Right lobe of liver (tissue), 4 donors: ENCODE data around the gene RAD17.

Experiments used
- POLR2A ChIP-seq: fragments of 450-650 bp; IDR thresholded peaks from one replicate; pipeline ENCODE4 v1.6.1; 2017; ENCODE audit warnings: antibody characterized with exemption, mild to moderate bottlenecking
- TF ChIP-seq, protein P1 (sequence below), 4 donors: fragments of 200-600 bp in 3 of 4; fragments of 450-650 bp in 1 of 4; IDR thresholded peaks; one replicate each; pipeline versions ENCODE4 v1.5.1 to v1.8.0; 2016 to 2022; ENCODE audit warnings: antibody characterized with exemption in 4 of 4, mild to moderate bottlenecking in 2 of 4
- donor health status: DM: no; HTN: no; CAD: no.
- donor health status: DM: no; HTN: no; CAD: no.
- donor health status: DM: no; HTN: yes; CAD: no.

GRCh38 chr5:69335341-69335935, 34.2 kb upstream of the RAD17 start:
- TF ChIP-seq, protein P1, sequence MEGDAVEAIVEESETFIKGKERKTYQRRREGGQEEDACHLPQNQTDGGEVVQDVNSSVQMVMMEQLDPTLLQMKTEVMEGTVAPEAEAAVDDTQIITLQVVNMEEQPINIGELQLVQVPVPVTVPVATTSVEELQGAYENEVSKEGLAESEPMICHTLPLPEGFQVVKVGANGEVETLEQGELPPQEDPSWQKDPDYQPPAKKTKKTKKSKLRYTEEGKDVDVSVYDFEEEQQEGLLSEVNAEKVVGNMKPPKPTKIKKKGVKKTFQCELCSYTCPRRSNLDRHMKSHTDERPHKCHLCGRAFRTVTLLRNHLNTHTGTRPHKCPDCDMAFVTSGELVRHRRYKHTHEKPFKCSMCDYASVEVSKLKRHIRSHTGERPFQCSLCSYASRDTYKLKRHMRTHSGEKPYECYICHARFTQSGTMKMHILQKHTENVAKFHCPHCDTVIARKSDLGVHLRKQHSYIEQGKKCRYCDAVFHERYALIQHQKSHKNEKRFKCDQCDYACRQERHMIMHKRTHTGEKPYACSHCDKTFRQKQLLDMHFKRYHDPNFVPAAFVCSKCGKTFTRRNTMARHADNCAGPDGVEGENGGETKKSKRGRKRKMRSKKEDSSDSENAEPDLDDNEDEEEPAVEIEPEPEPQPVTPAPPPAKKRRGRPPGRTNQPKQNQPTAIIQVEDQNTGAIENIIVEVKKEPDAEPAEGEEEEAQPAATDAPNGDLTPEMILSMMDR (IDR thresholded peaks at IDR 0.05) = no peak
- no peak for TF ChIP-seq POLR2A
